HepG2 (cell line): ENCODE results near the gene ALS2. TPM values are rescaled to one million over a fixed set of nuclear protein-coding genes. Genes with fewer than 3 reads are reported as not detected.

Source experiments
- ATAC-seq: fragments of 200-7000 bp; cut with Tn5 transposase; 3 replicates; pipeline ENCODE4 v1.9.1; 2020; ENCODE audit warnings: mild to moderate bottlenecking, moderate library complexity
- BruUV-seq: library from RNA; stranded (reverse); fragments of 400-500 nt; replicated peaks from 2 replicates; lab custom pipeline; 2021; lab: Mats Ljungman, UMichigan
- CTCF ChIA-PET: fragments of 300-600 bp; formaldehyde crosslinking; extraction: SDS; loops from one replicate; lab custom pipeline; 2021; ENCODE audit warnings: low total read pairs, inconsistent platforms, low intra/inter-chr PET ratio; lab: Yijun Ruan, JAX
- POLR2A ChIA-PET: fragments of 350-600 bp; sonication (Branson Sonifier 250); formaldehyde crosslinking; loops from one replicate; lab custom pipeline; 2020; ENCODE audit warnings: antibody characterized with exemption, inconsistent platforms; lab: Yijun Ruan, JAX
- DNase-seq: peaks from one replicate; pipeline ENCODE4 v3.0.0-alpha.2; 2015; ENCODE audit warnings: low spot score
- FAIRE-seq: peaks from 3 replicates; lab custom pipeline; 2011; peaks lifted over from hg19 to GRCh38; lab: Jason Lieb, UNC
- H2AFZ ChIP-seq: one replicate; pipeline ENCODE4 v1.6.1; 2011; ENCODE audit warnings: low read length, inconsistent platforms
- H3K27ac ChIP-seq: fragments of 300-600 bp; 3 replicates; pipeline ENCODE4 v1.8.0; 2011; ENCODE audit warnings: mixed run types, mild to moderate bottlenecking, mixed read lengths, low read length, inconsistent platforms; ENCODE audit not compliant: insufficient read depth; ENCODE audit errors: extremely low read length
- H3K27me3 ChIP-seq, 2 experiments: fragments of 200-600 bp in 1 of 2; 2 replicates in 1 of 2; 3 replicates in 1 of 2; pipeline versions ENCODE4 v1.6.0 to v1.8.0; 2011; ENCODE audit warnings: low read length in 2 of 2, mild to moderate bottlenecking in 2 of 2, moderate library complexity in 2 of 2, inconsistent platforms in 1 of 2; ENCODE audit not compliant: insufficient read depth in 2 of 2, control insufficient read depth in 1 of 2
- H3K36me3 ChIP-seq, 2 experiments: fragments of 200-600 bp in 1 of 2; replicated peaks in 1 of 2; 2 replicates in 1 of 2; 3 replicates in 1 of 2; pipeline versions ENCODE4 v1.5.1 to v1.8.0; 2011; ENCODE audit warnings: low read length in 2 of 2, inconsistent platforms in 1 of 2; ENCODE audit not compliant: insufficient read depth in 2 of 2, control insufficient read depth in 1 of 2
- H3K4me1 ChIP-seq: 2 replicates; pipeline ENCODE4 v1.5.1; 2012; ENCODE audit warnings: low read length, inconsistent platforms; ENCODE audit not compliant: insufficient read depth
- H3K4me2 ChIP-seq: 2 replicates; pipeline ENCODE4 v1.6.0; 2011; ENCODE audit warnings: low read depth, low read length, inconsistent platforms
- H3K4me3 ChIP-seq, 3 experiments: fragments of 200-600 bp in 1 of 3; sonication (generic), shearing (Covaris generic) in 1 of 3; replicated peaks in 1 of 3; 2 replicates each; pipeline ENCODE4 v1.5.1; 2011 to 2016; ENCODE audit warnings: low read length in 3 of 3, inconsistent platforms in 2 of 3, low read depth in 2 of 3, mild to moderate bottlenecking in 2 of 3, control low read depth in 1 of 3, mixed read lengths in 1 of 3; ENCODE audit not compliant: insufficient read depth in 1 of 3
- H3K79me2 ChIP-seq: one replicate; pipeline ENCODE4 v1.6.1; 2011; ENCODE audit warnings: low read length, inconsistent platforms; ENCODE audit not compliant: insufficient read depth
- H3K9ac ChIP-seq: 2 replicates; pipeline ENCODE4 v1.6.0; 2011; ENCODE audit warnings: mild to moderate bottlenecking, low read depth, low read length, inconsistent platforms; ENCODE audit not compliant: insufficient read depth
- H3K9me3 ChIP-seq: 2 replicates; pipeline ENCODE4 v1.5.1; 2012; ENCODE audit warnings: mild to moderate bottlenecking, low read length
- H4K20me1 ChIP-seq: 2 replicates; pipeline ENCODE4 v1.6.0; 2011; ENCODE audit warnings: inconsistent platforms, mild to moderate bottlenecking, low read length, moderate library complexity; ENCODE audit not compliant: insufficient read depth
- BATF2 ChIP-seq: sonication (generic); formaldehyde crosslinking; IDR thresholded peaks from 2 replicates; pipeline ENCODE4 v1.8.0; 2022; ENCODE audit warnings: mild to moderate bottlenecking, missing genetic modification reagents, moderate library complexity
- CBX1 ChIP-seq: IDR thresholded peaks from one replicate; pipeline ENCODE4 v1.6.1; 2016; ENCODE audit warnings: antibody characterized with exemption, low read depth
- CEBPG ChIP-seq: IDR thresholded peaks from 2 replicates; pipeline ENCODE4 v1.6.1; 2016
- ETS1 ChIP-seq: sonication (generic); formaldehyde crosslinking; IDR thresholded peaks from 2 replicates; pipeline ENCODE4 v1.4.0; 2020; ENCODE audit warnings: missing genetic modification reagents
- GMEB2 ChIP-seq: IDR thresholded peaks from 2 replicates; pipeline ENCODE4 v1.6.1; 2016; ENCODE audit warnings: missing biosample characterization, missing genetic modification reagents, low read depth
- HES4 ChIP-seq: sonication (generic); formaldehyde crosslinking; IDR thresholded peaks from 2 replicates; pipeline ENCODE4 v1.9.0; 2021; ENCODE audit warnings: mild to moderate bottlenecking, missing genetic modification reagents, borderline replicate concordance
- MTERF4 ChIP-seq: sonication (generic); formaldehyde crosslinking; IDR thresholded peaks from 2 replicates; pipeline ENCODE4 v1.8.0; 2023; ENCODE audit warnings: mild to moderate bottlenecking, missing genetic modification reagents
- NFYC ChIP-seq: IDR thresholded peaks from 2 replicates; pipeline ENCODE4 v1.6.1; 2016; ENCODE audit warnings: missing genetic modification reagents, missing compliant biosample characterization
- PPARG ChIP-seq: conservative IDR thresholded peaks from 2 replicates; pipeline ENCODE4 v1.6.1; 2016; ENCODE audit warnings: missing biosample characterization, missing genetic modification reagents
- RNF219 ChIP-seq: sonication (generic); formaldehyde crosslinking; IDR thresholded peaks from 2 replicates; pipeline ENCODE4 v1.5.0; 2020; ENCODE audit warnings: mild to moderate bottlenecking, missing genetic modification reagents
- SNAPC5 ChIP-seq: sonication (generic); formaldehyde crosslinking; IDR thresholded peaks from 2 replicates; pipeline ENCODE4 v1.8.1; 2023; ENCODE audit warnings: mild to moderate bottlenecking, missing genetic modification reagents, borderline replicate concordance
- TEAD3 ChIP-seq: optimal IDR thresholded peaks from 2 replicates; pipeline ENCODE3; 2016; ENCODE audit warnings: borderline replicate concordance
- ZNF30 ChIP-seq: sonication (generic); formaldehyde crosslinking; IDR thresholded peaks from 2 replicates; pipeline ENCODE4 v1.5.0; 2020; ENCODE audit warnings: mild to moderate bottlenecking, missing genetic modification reagents
- ZNF709 ChIP-seq: sonication (generic); formaldehyde crosslinking; IDR thresholded peaks from 2 replicates; pipeline ENCODE4 v1.5.0; 2020; ENCODE audit warnings: mild to moderate bottlenecking, missing genetic modification reagents
- ZNF878 ChIP-seq: sonication (generic); formaldehyde crosslinking; IDR thresholded peaks from 2 replicates; pipeline ENCODE4 v1.8.1; 2023; ENCODE audit warnings: mild to moderate bottlenecking, missing genetic modification reagents, moderate library complexity
- WGBS: methylation state at CpG from one replicate; pipeline ENCODE4 v1.1.6; 2017; ENCODE audit warnings: low lambda C conversion rate; 5-methylcytosine and 5-hydroxymethylcytosine counted together
- in situ Hi-C: cut with HindIII; loops from 2 replicates; pipeline ENCODE4 v1.10.0; 2017; ENCODE audit warnings: low pct_unique_long_range_greater_than_20kb; ENCODE audit not compliant: extremely low pct_ligation_motif_present
- intact Hi-C: fragments of 100-400 bp; cut with micrococcal nuclease; formaldehyde crosslinking; loops from one replicate; pipeline ENCODE4 v1.10.0; 2022; ENCODE audit not compliant: unreplicated experiment
- polyA plus RNA-seq, 8 experiments: library from polyadenylated mRNA; depleted of rRNA in 3 of 8; stranded (reverse) in 7 of 8; unstranded in 1 of 8; fragments of >200 nt; fragmentation: Illumina TruSeq in 4 of 8; extraction: Trizol in 4 of 8; gene quantifications; 2 replicates each; pipeline versions ENCODE4 v1.2.1 to v1.2.3, GENCODE V29; 2011 to 2016; ENCODE audit warnings: low read depth in 4 of 8, missing spikeins in 1 of 8, mixed read lengths in 1 of 8; ENCODE audit not compliant: insufficient read depth in 1 of 8
- total RNA-seq, 5 experiments: library from RNA; depleted of rRNA; stranded (reverse); fragments of >200 nt; fragmentation: Illumina TruSeq; extraction: Trizol; gene quantifications; 2 replicates each; pipeline ENCODE4 v1.2.3, GENCODE V29; 2016; ENCODE audit warnings: low read depth in 1 of 5

The ALS2 gene
- total and polyA plus RNA-seq, 2 of the 13 experiments (the other 11 are each of a cell fraction or from before 2014, with no cell fraction given): 12.7 to 19.3 TPM

GRCh38 chr2:201781557-201782051, 871 bp upstream of the ALS2 start:
- Histone ChIP-seq H2AFZ (peak overlapping the region; percentile 97), H3K4me2 (peak overlapping the region; percentile 95), H3K4me3 (peak overlapping the region; percentile 66 to 95 (median 93)), H3K9me3 (no peaks in the 10 kb centered on the region), H3K27ac (peak overlapping the region; percentile 72), H3K27me3 (no peaks in the 10 kb centered on the region; a peak in 1 of 5 replicates), H3K9ac (peak overlapping the region; percentile 81), H3K79me2 (peaks cover 36% of the 10 kb centered on the region), H4K20me1 (no peaks in the 10 kb centered on the region), H3K4me1 (peaks cover 39% of the 10 kb centered on the region), H3K36me3 (no peaks in the 10 kb centered on the region; a peak in 1 of 5 replicates)
- DNase-seq: no peak
- intact Hi-C loops: loop anchor here (2.0 to 10.0 kb wide), 2 partner anchors 23 to 547 kb away; no protein-coding TSS in a partner anchor
- in situ Hi-C loops: no loop called here
- BruUV-seq: no TSS peak
- peak; percentile 1 for ATAC-seq
- 20% methylated on average over 15 of the region's 15 CpGs for WGBS
- POLR2A ChIA-PET: interaction anchor here (1.0 to 1.7 kb wide), 6 partner anchors 10 to 484 kb away, joined by 5 to 33 read pairs (median 6); partner anchors contain the start of genes NOP58, STRADB, TMEM237 and TRAK2
- CTCF ChIA-PET: interaction anchor here (1.1 kb wide), 1 partner anchor 31 kb away, joined by 5 read pairs; no protein-coding TSS in a partner anchor
- FAIRE-seq: peak; percentile 18
- no peak for TF ChIP-seq RNF219 (CRISPR knock-in tag)
- 0 out of 2 replicates have a peak, but pooled peaks have one; percentile 74 for TF ChIP-seq MTERF4 (CRISPR knock-in tag)
- TF ChIP-seq NFYC (CRISPR knock-in tag): no peak
- TF ChIP-seq ETS1: no peak
- TF ChIP-seq CEBPG (CRISPR knock-in tag): 0 out of 2 replicates have a peak, but pooled peaks have one; percentile 30
- TF ChIP-seq ZNF30: 0 out of 2 replicates have a peak, but pooled peaks have one; percentile 37
- TF ChIP-seq TEAD3 (CRISPR knock-in tag): no peak
- TF ChIP-seq CBX1: no peak
- TF ChIP-seq ZNF709 (CRISPR knock-in tag): 0 out of 2 replicates have a peak, but pooled peaks have one; percentile 63
- TF ChIP-seq SNAPC5 (CRISPR knock-in tag): 0 out of 2 replicates have a peak, but pooled peaks have one; percentile 45
- no peak for TF ChIP-seq GMEB2 (CRISPR knock-in tag)
- no peak for TF ChIP-seq PPARG
- 0 out of 2 replicates have a peak, but pooled peaks have one; percentile 38 for TF ChIP-seq ZNF878
- no peak for TF ChIP-seq HES4 (CRISPR knock-in tag)
- TF ChIP-seq BATF2 (CRISPR knock-in tag): no peak
